ENCODE results near the gene CKAP2L. TPM values are rescaled to one million over a fixed set of nuclear protein-coding genes. Genes with fewer than 3 reads are reported as not detected.

CKAP2L gene
- total RNA-seq, 1 experiment from 2014 or later: 42.5 TPM

GRCh38 chr2:112733456-112733855 lies 31.0 kb downstream of the CKAP2L start:
- TF ChIP-seq, protein P1, sequence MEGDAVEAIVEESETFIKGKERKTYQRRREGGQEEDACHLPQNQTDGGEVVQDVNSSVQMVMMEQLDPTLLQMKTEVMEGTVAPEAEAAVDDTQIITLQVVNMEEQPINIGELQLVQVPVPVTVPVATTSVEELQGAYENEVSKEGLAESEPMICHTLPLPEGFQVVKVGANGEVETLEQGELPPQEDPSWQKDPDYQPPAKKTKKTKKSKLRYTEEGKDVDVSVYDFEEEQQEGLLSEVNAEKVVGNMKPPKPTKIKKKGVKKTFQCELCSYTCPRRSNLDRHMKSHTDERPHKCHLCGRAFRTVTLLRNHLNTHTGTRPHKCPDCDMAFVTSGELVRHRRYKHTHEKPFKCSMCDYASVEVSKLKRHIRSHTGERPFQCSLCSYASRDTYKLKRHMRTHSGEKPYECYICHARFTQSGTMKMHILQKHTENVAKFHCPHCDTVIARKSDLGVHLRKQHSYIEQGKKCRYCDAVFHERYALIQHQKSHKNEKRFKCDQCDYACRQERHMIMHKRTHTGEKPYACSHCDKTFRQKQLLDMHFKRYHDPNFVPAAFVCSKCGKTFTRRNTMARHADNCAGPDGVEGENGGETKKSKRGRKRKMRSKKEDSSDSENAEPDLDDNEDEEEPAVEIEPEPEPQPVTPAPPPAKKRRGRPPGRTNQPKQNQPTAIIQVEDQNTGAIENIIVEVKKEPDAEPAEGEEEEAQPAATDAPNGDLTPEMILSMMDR (IDR thresholded peaks at IDR 0.05; ENCODE audit: unreplicated experiment): no peak
- no peaks in the 10 kb centered on the region for H3K27me3 Mint-ChIP-seq (ENCODE audit: unreplicated experiment)
- H3K36me3 Mint-ChIP-seq (ENCODE audit: insufficient read depth, unreplicated experiment): peaks cover 35% of the 10 kb centered on the region
- H3K4me3 Mint-ChIP-seq (ENCODE audit: low read depth, unreplicated experiment): no peak overlapping the region
- BruUV-seq (replicated peaks): no TSS peak
- DNase-seq: no peak
- peaks cover 14% of the 10 kb centered on the region for H3K4me1 Mint-ChIP-seq (ENCODE audit: low read depth, unreplicated experiment)
- CTCF ChIA-PET: no interaction called here
- intact Hi-C loops (cut with micrococcal nuclease; ENCODE audit: unreplicated experiment): no loop called here
- H3K9me3 Mint-ChIP-seq (ENCODE audit: low read depth, unreplicated experiment): no peaks in the 10 kb centered on the region
- no peak overlapping the region for H3K27ac Mint-ChIP-seq (ENCODE audit: unreplicated experiment)

GRCh38 chr2:112731479-112731878 lies 32.9 kb downstream of the CKAP2L start:
- TF ChIP-seq, protein P1 (IDR thresholded peaks at IDR 0.05; ENCODE audit: unreplicated experiment): no peak
- CTCF ChIA-PET: no interaction called here
- BruUV-seq (replicated peaks): no TSS peak
- intact Hi-C loops (cut with micrococcal nuclease; ENCODE audit: unreplicated experiment): no loop called here
- Mint-ChIP-seq H3K4me3 (ENCODE audit: low read depth, unreplicated experiment) (no peak overlapping the region), H3K27ac (ENCODE audit: unreplicated experiment) (no peak overlapping the region), H3K27me3 (ENCODE audit: unreplicated experiment) (no peaks in the 10 kb centered on the region), H3K4me1 (ENCODE audit: low read depth, unreplicated experiment) (peaks cover 34% of the 10 kb centered on the region), H3K9me3 (ENCODE audit: low read depth, unreplicated experiment) (no peaks in the 10 kb centered on the region), H3K36me3 (ENCODE audit: insufficient read depth, unreplicated experiment) (peaks cover 34% of the 10 kb centered on the region)
- DNase-seq: no peak

- peaks cover 38% of the 10 kb centered on the region for H3K4me1 Mint-ChIP-seq (ENCODE audit: low read depth, unreplicated experiment)
- CTCF ChIA-PET: interaction anchor here (0.7 kb wide), 2 partner anchors 135 to 698 kb away, joined by 6 to 7 read pairs; no protein-coding TSS in a partner anchor
- intact Hi-C loops (cut with micrococcal nuclease; ENCODE audit: unreplicated experiment): no loop called here
- no peak for DNase-seq
- no peak overlapping the region for H3K4me3 Mint-ChIP-seq (ENCODE audit: low read depth, unreplicated experiment)
- no peak overlapping the region for H3K27ac Mint-ChIP-seq (ENCODE audit: unreplicated experiment)
- H3K9me3 Mint-ChIP-seq (ENCODE audit: low read depth, unreplicated experiment): no peaks in the 10 kb centered on the region
- TF ChIP-seq, protein P1 (IDR thresholded peaks at IDR 0.05; ENCODE audit: unreplicated experiment): no peak
- peaks cover 35% of the 10 kb centered on the region for H3K36me3 Mint-ChIP-seq (ENCODE audit: insufficient read depth, unreplicated experiment)
- BruUV-seq (replicated peaks): no TSS peak
- H3K27me3 Mint-ChIP-seq (ENCODE audit: unreplicated experiment): no peaks in the 10 kb centered on the region
These were observed 33.6 kb downstream of the CKAP2L start for GRCh38 chr2:112730791-112731190.

GRCh38 chr2:112730216-112730615 lies 34.2 kb downstream of the CKAP2L start:
- CTCF ChIA-PET: interaction anchor here (0.6 to 0.7 kb wide), 3 partner anchors 85 to 698 kb away, joined by 3 to 7 read pairs (median 6); no protein-coding TSS in a partner anchor
- no TSS peak for BruUV-seq (replicated peaks)
- no peaks in the 10 kb centered on the region for H3K27me3 Mint-ChIP-seq (ENCODE audit: unreplicated experiment)
- H3K36me3 Mint-ChIP-seq (ENCODE audit: insufficient read depth, unreplicated experiment): peaks cover 31% of the 10 kb centered on the region
- intact Hi-C loops (cut with micrococcal nuclease; ENCODE audit: unreplicated experiment): no loop called here
- H3K9me3 Mint-ChIP-seq (ENCODE audit: low read depth, unreplicated experiment): no peaks in the 10 kb centered on the region
- H3K4me3 Mint-ChIP-seq (ENCODE audit: low read depth, unreplicated experiment): no peak overlapping the region
- TF ChIP-seq, protein P1 (IDR thresholded peaks at IDR 0.05; ENCODE audit: unreplicated experiment): no peak
- DNase-seq: no peak
- no peak overlapping the region for H3K27ac Mint-ChIP-seq (ENCODE audit: unreplicated experiment)
- H3K4me1 Mint-ChIP-seq (ENCODE audit: low read depth, unreplicated experiment): peaks cover 32% of the 10 kb centered on the region
